Measurements from ENCODE around the gene ADAMTS2. TPM values are rescaled to one million over a fixed set of nuclear protein-coding genes. Genes with fewer than 3 reads are reported as not detected.

The ADAMTS2 gene
- total RNA-seq, 1 experiment from 2014 or later, result 3.9 TPM

DNA sequence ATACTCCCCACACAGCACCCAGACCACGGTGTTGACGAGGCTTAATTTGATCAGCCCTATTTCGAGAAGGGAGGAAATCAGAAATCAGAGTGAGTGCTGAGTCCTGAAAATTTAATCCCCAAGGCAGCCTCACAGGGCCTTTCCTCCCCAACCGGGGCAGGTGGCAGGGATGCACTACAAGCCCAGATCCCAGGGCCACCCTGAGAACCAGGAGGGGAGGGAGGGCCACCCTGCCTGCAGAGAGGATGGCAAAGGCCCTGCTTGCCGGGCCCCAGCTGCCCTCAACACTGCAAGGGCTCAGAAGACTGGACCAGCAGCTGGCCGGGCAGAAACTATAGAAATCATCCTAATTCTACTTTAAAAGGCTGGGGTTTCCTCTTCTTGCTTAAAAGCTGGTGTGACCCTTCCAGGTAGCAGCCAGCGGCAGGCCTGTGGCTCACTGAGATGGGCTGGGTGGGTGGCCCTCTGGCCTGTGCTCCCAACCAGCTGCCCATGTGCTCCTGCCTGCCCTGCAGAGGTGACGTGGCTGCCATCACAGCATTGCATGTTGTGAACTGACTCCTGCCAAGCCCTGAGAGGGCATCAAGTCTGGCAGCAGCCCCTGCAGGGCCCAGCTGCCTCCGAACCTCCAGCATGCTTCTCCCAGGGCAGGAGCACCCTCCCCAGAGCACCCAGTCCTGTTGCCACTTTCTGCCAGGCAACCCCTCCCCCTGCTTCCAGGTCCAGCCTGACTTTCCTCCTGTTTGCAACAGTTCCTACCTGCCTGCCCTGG lies 122.8 kb downstream of the ADAMTS2 start:
- ChIA-PET CTCF (no interaction called here), RAD21 (ENCODE audit: low non-redundant PET in 1 of 2, low total read pairs in 2 of 2, uncharacterized antibody in 2 of 2, unreplicated experiment in 2 of 2) (no interaction called here), POLR2A (no interaction called here)
- H3K4me2 ChIP-seq (ENCODE audit: low read length), result no peak overlapping the region
- DNase-seq (ENCODE audit: low read depth, low spot score) (no peak), ATAC-seq (no peak)
- H4K20me1 ChIP-seq (ENCODE audit: insufficient read depth), result no peaks in the 10 kb centered on the region
- H3K9ac ChIP-seq (ENCODE audit: low read length), result no peak overlapping the region
- intact Hi-C loops (cut with micrococcal nuclease), result no loop called here
- H3K27ac ChIP-seq (ENCODE audit: low read depth, low read length), result no peak overlapping the region
- H3K4me1 ChIP-seq (ENCODE audit: control insufficient read depth in 1 of 2, insufficient read depth in 2 of 2, low read length in 2 of 2), result no peaks in the 10 kb centered on the region
- no peaks in the 10 kb centered on the region for H3K79me2 ChIP-seq (ENCODE audit: insufficient read depth, low read length)
- TF ChIP-seq REST (IDR thresholded peaks at IDR 0.05; ENCODE audit: low read depth) (no peak), EZH2phosphoT487 (IDR thresholded peaks at IDR 0.05; ENCODE audit: borderline replicate concordance) (no peak), EZH2 (IDR thresholded peaks at IDR 0.05) (no peak), SIN3A (IDR thresholded peaks at IDR 0.05; ENCODE audit: low read depth) (no peak), TCF7L2 (IDR thresholded peaks at IDR 0.05; ENCODE audit: borderline replicate concordance, extremely low read depth, insufficient read depth, insufficient read length) (no peak), SRF (IDR thresholded peaks at IDR 0.05; ENCODE audit: low read depth) (no peak), CEBPB (IDR thresholded peaks at IDR 0.05; ENCODE audit: low read depth) (no peak), SP1 (IDR thresholded peaks at IDR 0.05; ENCODE audit: low read depth) (no peak), CBX3 (IDR thresholded peaks at IDR 0.05; ENCODE audit: low read depth) (no peak), EGR1 (IDR thresholded peaks at IDR 0.05; ENCODE audit: low read depth) (no peak), MAX (IDR thresholded peaks at IDR 0.05) (no peak), ELF1 (IDR thresholded peaks at IDR 0.05; ENCODE audit: borderline replicate concordance, low read depth) (no peak), POLR2A (IDR thresholded peaks at IDR 0.05; ENCODE audit: borderline replicate concordance, extremely low read depth, insufficient read depth, insufficient read length) (no peak), JUND (IDR thresholded peaks at IDR 0.05) (no peak), POLR2AphosphoS5 (IDR thresholded peaks at IDR 0.05; ENCODE audit: low read depth, low read length) (no peak), YY1 (IDR thresholded peaks at IDR 0.05; ENCODE audit: extremely low read depth, insufficient replicate concordance, low read depth, low read length) (no peak), ZNF274 (IDR thresholded peaks at IDR 0.05; ENCODE audit: low read depth, low read length) (no peak), FOSL1 (IDR thresholded peaks at IDR 0.05; ENCODE audit: low read depth) (no peak)
- TF ChIP-seq, protein P1, sequence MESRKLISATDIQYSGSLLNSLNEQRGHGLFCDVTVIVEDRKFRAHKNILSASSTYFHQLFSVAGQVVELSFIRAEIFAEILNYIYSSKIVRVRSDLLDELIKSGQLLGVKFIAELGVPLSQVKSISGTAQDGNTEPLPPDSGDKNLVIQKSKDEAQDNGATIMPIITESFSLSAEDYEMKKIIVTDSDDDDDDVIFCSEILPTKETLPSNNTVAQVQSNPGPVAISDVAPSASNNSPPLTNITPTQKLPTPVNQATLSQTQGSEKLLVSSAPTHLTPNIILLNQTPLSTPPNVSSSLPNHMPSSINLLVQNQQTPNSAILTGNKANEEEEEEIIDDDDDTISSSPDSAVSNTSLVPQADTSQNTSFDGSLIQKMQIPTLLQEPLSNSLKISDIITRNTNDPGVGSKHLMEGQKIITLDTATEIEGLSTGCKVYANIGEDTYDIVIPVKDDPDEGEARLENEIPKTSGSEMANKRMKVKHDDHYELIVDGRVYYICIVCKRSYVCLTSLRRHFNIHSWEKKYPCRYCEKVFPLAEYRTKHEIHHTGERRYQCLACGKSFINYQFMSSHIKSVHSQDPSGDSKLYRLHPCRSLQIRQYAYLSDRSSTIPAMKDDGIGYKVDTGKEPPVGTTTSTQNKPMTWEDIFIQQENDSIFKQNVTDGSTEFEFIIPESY (IDR thresholded peaks at IDR 0.05; ENCODE audit: extremely low read depth, insufficient replicate concordance, low read length), result no peak
- TF ChIP-seq, protein P2, sequence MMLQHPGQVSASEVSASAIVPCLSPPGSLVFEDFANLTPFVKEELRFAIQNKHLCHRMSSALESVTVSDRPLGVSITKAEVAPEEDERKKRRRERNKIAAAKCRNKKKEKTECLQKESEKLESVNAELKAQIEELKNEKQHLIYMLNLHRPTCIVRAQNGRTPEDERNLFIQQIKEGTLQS (IDR thresholded peaks at IDR 0.05), result no peak
- BruUV-seq (replicated peaks), result no TSS peak
- H3K9me3 ChIP-seq (ENCODE audit: control insufficient read depth in 1 of 2, insufficient read depth in 1 of 2, low read depth in 1 of 2, low read length in 2 of 2), result no peaks in the 10 kb centered on the region
- no peaks in the 10 kb centered on the region for H3K36me3 ChIP-seq (ENCODE audit: control insufficient read depth in 1 of 2, insufficient read depth in 2 of 2, low read length in 2 of 2)
- H2AFZ ChIP-seq (ENCODE audit: low read depth, low read length, poor library complexity, severe bottlenecking), result no peak overlapping the region
- H3K4me3 ChIP-seq (replicated peaks in 1 of 2; ENCODE audit: low read depth in 1 of 2, low read length in 2 of 2), result no peak overlapping the region
- no peaks in the 10 kb centered on the region for H3K27me3 ChIP-seq (ENCODE audit: insufficient read depth, low read length)
- H3K9me2 ChIP-seq (ENCODE audit: insufficient read depth), result no peaks in the 10 kb centered on the region

Data from HCT116 (cell line).